ENCODE measurements around the gene DACT3.

Gene DACT3

DNA sequence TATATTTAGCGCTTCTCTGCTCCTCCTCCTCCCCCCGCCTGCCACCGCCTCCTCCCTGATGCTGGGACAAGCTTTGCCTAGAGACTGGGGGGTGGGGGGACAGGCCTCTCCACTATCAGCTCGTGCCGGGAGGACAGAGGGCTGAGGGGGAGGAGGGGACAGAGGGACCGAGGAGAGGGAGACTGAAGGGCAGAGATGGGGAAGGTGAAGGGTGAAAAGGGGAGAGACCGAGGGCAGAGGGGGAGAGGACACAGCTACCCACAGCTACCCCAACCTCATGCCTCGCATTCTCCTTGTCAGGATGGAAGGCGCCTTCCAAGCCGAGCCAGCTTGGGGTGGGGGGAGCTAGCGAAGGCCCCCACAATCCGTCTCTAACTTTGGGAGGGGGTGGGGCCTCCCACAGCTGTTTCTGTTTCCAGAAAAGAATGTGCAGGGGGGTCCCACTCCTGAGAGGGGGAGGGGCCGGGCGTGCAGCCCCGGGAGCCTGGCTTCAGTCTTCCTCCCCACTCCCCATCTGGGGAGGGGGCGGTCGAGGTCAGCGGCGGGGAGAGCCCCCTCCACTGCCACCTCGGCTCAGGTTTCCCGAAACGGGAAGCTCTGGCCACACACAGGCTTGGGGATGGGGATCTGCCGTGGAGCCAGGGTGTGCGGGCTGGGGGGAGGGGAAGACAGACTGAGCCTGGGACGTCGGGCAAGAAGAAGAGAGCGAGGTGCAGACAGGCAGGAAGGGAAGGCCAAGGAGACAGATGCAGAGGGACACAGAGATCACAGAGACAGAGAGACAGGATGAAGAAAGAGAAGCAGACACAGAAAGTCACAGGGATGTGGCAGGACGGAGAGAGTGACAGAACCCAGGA, 1.6 kb downstream of the DACT3 start:
- TF ChIP-seq, protein P1, sequence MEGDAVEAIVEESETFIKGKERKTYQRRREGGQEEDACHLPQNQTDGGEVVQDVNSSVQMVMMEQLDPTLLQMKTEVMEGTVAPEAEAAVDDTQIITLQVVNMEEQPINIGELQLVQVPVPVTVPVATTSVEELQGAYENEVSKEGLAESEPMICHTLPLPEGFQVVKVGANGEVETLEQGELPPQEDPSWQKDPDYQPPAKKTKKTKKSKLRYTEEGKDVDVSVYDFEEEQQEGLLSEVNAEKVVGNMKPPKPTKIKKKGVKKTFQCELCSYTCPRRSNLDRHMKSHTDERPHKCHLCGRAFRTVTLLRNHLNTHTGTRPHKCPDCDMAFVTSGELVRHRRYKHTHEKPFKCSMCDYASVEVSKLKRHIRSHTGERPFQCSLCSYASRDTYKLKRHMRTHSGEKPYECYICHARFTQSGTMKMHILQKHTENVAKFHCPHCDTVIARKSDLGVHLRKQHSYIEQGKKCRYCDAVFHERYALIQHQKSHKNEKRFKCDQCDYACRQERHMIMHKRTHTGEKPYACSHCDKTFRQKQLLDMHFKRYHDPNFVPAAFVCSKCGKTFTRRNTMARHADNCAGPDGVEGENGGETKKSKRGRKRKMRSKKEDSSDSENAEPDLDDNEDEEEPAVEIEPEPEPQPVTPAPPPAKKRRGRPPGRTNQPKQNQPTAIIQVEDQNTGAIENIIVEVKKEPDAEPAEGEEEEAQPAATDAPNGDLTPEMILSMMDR (IDR thresholded peaks at IDR 0.05; ENCODE audit: low read length, missing control alignments), result no peak
- peak; percentile 17 for DNase-seq (ENCODE audit: low read depth)

DNA sequence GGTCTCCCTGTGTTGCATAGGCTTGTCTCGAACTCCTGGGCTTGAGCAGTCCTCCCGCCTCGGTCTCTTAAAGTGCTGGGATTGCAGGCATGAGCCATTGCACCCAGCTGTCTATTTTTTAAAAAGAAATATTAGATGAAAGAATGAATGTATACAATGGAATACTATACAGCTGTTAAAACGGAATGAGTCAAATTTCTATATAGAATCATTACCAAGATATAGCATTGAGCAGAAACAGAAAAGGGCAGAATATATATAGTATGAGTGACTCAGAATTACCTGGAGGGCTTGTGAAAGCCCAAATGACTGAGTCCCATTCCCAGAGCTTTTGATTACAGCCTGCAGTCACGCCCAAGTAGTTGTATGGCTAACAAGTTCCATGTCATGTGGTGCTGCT, 4.4 kb downstream of the DACT3 start:
- no peak for DNase-seq (ENCODE audit: low read depth)
- TF ChIP-seq, protein P1 (IDR thresholded peaks at IDR 0.05; ENCODE audit: low read length, missing control alignments), result no peak
- H3K4me3 ChIP-seq (replicated peaks; ENCODE audit: low read depth, low read length), result no peak overlapping the region

More for the DNA sequence above, 1.6 kb downstream of the DACT3 start:
- peak overlapping the region; percentile 74 for H3K4me3 ChIP-seq (replicated peaks; ENCODE audit: low read depth, low read length)

DNA sequence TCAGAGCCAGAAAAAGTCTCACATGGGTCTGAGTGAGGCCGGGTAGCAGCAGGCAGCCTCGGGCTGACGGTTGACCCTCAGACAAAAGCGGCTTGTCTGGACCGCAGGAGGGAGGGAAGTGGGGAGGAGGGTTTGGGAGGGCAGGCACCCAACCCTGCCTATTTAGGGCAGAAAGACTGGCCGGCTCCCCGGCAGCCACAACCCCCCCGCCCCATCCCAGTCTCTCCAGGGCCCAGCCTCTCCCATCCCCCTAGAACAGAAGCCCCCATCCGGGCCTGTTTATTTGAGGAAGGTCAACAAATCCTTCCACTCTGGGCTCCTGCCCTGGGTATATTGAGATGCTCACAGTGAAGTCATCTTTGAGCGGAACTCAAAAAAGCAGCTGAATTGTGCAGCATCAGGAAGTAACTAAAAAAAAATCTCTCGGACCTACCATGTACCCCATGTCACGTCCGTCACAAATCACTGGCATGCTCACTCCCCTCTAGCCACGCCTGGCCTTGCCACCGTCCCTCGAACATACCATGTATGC, 6.3 kb downstream of the DACT3 start:
- DNase-seq (ENCODE audit: low read depth), result no peak
- TF ChIP-seq, protein P1 (IDR thresholded peaks at IDR 0.05; ENCODE audit: low read length, missing control alignments), result no peak
- no peak overlapping the region for H3K4me3 ChIP-seq (replicated peaks; ENCODE audit: low read depth, low read length)

DNA sequence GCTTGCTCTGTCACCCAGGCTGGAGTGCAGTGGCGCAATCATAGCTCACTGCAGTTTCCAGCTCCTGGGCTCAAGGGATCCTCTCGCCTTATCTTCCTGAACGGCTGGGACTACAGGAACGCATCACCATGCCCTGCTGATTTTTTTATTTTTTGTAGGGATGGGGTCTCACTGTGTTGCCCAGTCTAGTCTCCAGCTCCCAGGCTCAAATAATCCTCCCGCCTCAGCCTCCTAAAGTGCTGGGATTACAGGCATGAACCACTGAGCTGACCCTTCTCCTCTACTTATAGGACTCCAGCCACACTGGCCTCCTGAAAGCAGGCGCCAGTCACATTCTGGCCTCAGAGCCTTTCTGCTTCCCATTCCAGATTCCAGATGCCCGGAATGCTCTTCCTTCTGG, 10.5 kb downstream of the DACT3 start:
- TF ChIP-seq, protein P1 (IDR thresholded peaks at IDR 0.05; ENCODE audit: low read length, missing control alignments), result no peak
- no peak for DNase-seq (ENCODE audit: low read depth)
- H3K4me3 ChIP-seq (replicated peaks; ENCODE audit: low read depth, low read length), result no peak overlapping the region

- no peak overlapping the region for H3K4me3 ChIP-seq (replicated peaks; ENCODE audit: low read depth, low read length)
- DNase-seq (ENCODE audit: low read depth), result no peak
- TF ChIP-seq, protein P1 (IDR thresholded peaks at IDR 0.05; ENCODE audit: low read length, missing control alignments), result no peak
Measured at GRCh38 chr19:46648961-46649960, 11.7 kb downstream of the DACT3 start.

DNA sequence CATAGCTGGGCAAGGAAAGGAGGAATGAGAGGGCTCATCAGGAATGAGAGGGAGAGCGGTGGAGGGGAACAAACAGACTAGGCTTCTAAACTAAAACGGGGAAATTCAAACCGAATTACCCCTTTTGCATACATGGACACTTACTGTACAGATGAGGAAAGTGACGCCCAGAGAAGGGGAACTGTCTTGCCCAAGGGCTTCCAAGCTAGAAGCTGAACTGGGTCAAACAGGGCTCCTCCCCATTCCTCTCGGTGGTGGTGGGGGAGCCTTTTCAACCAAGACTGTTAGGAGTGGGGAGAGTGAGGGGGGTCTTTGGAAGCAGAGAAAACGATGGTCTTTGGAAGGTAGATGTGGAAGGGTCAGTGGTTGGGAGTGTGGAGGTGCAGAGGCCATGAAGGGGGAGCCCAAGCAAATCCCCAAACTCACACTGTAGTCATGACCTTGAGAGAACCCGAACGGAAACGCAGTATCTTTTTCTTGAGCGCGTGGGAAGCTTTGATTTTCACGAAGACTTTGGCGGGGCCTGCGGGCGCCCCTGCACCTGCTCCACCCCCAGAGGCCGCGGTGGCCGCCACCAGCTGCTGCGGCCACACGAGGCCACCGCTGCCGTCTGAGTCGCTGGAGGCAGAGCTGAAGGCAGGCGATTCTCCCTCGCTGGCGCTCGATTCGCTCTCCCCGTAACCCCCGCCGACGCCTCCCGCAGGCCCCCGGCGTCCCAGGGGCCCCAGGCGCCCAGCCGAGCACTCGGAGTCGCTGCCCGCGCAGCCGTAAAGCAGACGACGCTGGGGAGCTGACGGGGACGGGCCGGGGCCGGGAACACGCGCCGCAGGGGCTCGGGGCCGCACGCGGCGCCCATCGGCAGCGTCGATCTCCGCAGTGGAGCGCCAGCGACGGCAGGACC, 12.7 kb downstream of the DACT3 start:
- TF ChIP-seq, protein P1 (IDR thresholded peaks at IDR 0.05; ENCODE audit: low read length, missing control alignments), result no peak
- DNase-seq (ENCODE audit: low read depth), result no peak

More for the DNA sequence above, 12.7 kb downstream of the DACT3 start:
- no peak overlapping the region for H3K4me3 ChIP-seq (replicated peaks; ENCODE audit: low read depth, low read length)

Measured in fibroblast of pulmonary artery (primary cell).